A549 (cell line): ENCODE measurements around the gene PORCN. TPM values are rescaled to one million over a fixed set of nuclear protein-coding genes. Genes with fewer than 3 reads are reported as not detected.

ENCODE experiments used
- ATAC-seq, 2 experiments: fragments of 200-7000 bp in 1 of 2; fragments of >200 bp in 1 of 2; cut with Nextera tagmentation in 1 of 2; cut with Tn5 transposase in 1 of 2; 3 replicates each; pipeline versions ENCODE4 v1.8.0 to v1.9.1; 2018 to 2020; ENCODE audit warnings: mild to moderate bottlenecking in 1 of 2, moderate library complexity in 1 of 2
- CTCF ChIA-PET: fragments of 300-600 bp; sonication (Branson Sonifier 250); formaldehyde crosslinking; extraction: SDS; loops from one replicate; lab custom pipeline; 2021; ENCODE audit warnings: antibody characterized with exemption, inconsistent platforms; lab: Yijun Ruan, JAX
- POLR2A ChIA-PET: fragments of 350-600 bp; formaldehyde crosslinking; extraction: SDS; loops from one replicate; lab custom pipeline; 2021; ENCODE audit warnings: antibody characterized with exemption, inconsistent platforms; lab: Yijun Ruan, JAX
- DNase-seq, 2 experiments: peaks; one replicate each; pipeline versions ENCODE4 v3.0.0 to v3.0.0-alpha.2; 2011 to 2016; ENCODE audit warnings: low read depth in 1 of 2, low spot score in 1 of 2
- FAIRE-seq: peaks from 2 replicates; lab custom pipeline; 2011; peaks lifted over from hg19 to GRCh38; lab: Jason Lieb, UNC
- H3K27ac ChIP-seq, 2 experiments: fragments of >200 bp; sonication (Bioruptor Twin); formaldehyde crosslinking; 3 replicates each; pipeline ENCODE4 v1.5.1; 2016 to 2017
- H3K4me1 ChIP-seq: fragments of >200 bp; sonication (Bioruptor Twin); formaldehyde crosslinking; 3 replicates; pipeline ENCODE4 v1.6.1; 2016
- H3K4me2 ChIP-seq: fragments of >200 bp; sonication (Bioruptor Twin); formaldehyde crosslinking; 3 replicates; pipeline ENCODE4 v1.6.1; 2016
- H3K4me3 ChIP-seq: fragments of >200 bp; sonication (Bioruptor Twin); formaldehyde crosslinking; 3 replicates; pipeline ENCODE4 v1.5.1; 2016
- H3K9me3 ChIP-seq: fragments of >200 bp; sonication (Bioruptor Twin); formaldehyde crosslinking; 3 replicates; pipeline ENCODE4 v1.6.1; 2016
- ATOH8 ChIP-seq: fragments of 250-450 bp; sonication (Bioruptor Pico); IDR thresholded peaks from 2 replicates; pipeline ENCODE4 v1.5.0; 2020; ENCODE audit warnings: low read depth, mild to moderate bottlenecking, moderate library complexity
- CTCF ChIP-seq: fragments of >200 bp; sonication (Bioruptor Twin); formaldehyde crosslinking; IDR thresholded peaks from 3 replicates; pipeline ENCODE4 v1.5.1; 2016
- EHF ChIP-seq: fragments of 250-450 bp; sonication (Bioruptor Pico); IDR thresholded peaks from 2 replicates; pipeline ENCODE4 v1.5.0; 2020; ENCODE audit warnings: mild to moderate bottlenecking
- FOXS1 ChIP-seq: fragments of 250-450 bp; sonication (Bioruptor Pico); IDR thresholded peaks from 2 replicates; pipeline ENCODE4 v1.5.0; 2020; ENCODE audit warnings: mild to moderate bottlenecking, moderate library complexity
- GATA3 ChIP-seq: IDR thresholded peaks from 2 replicates; pipeline ENCODE4 v1.6.1; 2012; ENCODE audit warnings: borderline replicate concordance
- HEYL ChIP-seq: fragments of 250-450 bp; sonication (Bioruptor Pico); IDR thresholded peaks from 2 replicates; pipeline ENCODE4 v1.8.0; 2021; ENCODE audit warnings: mild to moderate bottlenecking, moderate library complexity
- HOXA7 ChIP-seq: fragments of 250-450 bp; sonication (Bioruptor Pico); IDR thresholded peaks from 2 replicates; pipeline ENCODE4 v1.5.0; 2020; ENCODE audit warnings: mild to moderate bottlenecking, moderate library complexity
- HOXB13 ChIP-seq: fragments of 250-450 bp; sonication (Bioruptor Pico); IDR thresholded peaks from 2 replicates; pipeline ENCODE4 v1.5.0; 2020; ENCODE audit warnings: low read depth, mild to moderate bottlenecking, moderate library complexity
- JUN ChIP-seq, 2 experiments: fragments of >200 bp; sonication (Bioruptor Twin); formaldehyde crosslinking; IDR thresholded peaks; 2 replicates in 1 of 2; 3 replicates in 1 of 2; pipeline ENCODE4 v1.6.1; 2016 to 2017
- JUNB ChIP-seq: fragments of >200 bp; sonication (Bioruptor Twin); formaldehyde crosslinking; IDR thresholded peaks from 2 replicates; pipeline ENCODE4 v1.6.1; 2016
- KDM1A ChIP-seq: fragments of 200-600 bp; sonication (generic); IDR thresholded peaks from 2 replicates; pipeline ENCODE4 v1.6.1; 2016; ENCODE audit warnings: low read depth, mild to moderate bottlenecking
- MAFK ChIP-seq: fragments of 450-650 bp; IDR thresholded peaks from 2 replicates; pipeline ENCODE4 v1.6.1; 2014; ENCODE audit not compliant: partially characterized antibody
- NPAS2 ChIP-seq: fragments of 250-450 bp; sonication (Bioruptor Pico); IDR thresholded peaks from 2 replicates; pipeline ENCODE4 v1.8.0; 2022; ENCODE audit warnings: mild to moderate bottlenecking, moderate library complexity, borderline replicate concordance
- POLR2A ChIP-seq: IDR thresholded peaks from 2 replicates; pipeline ENCODE4 v1.6.1; 2012; ENCODE audit warnings: mild to moderate bottlenecking, low read length
- POLR2AphosphoS2 ChIP-seq: conservative IDR thresholded peaks from 2 replicates; pipeline ENCODE4 v1.6.1; 2012; ENCODE audit warnings: low read length, improper control_type of control experiment, inconsistent platforms
- RAD21 ChIP-seq, 2 experiments: fragments of >200 bp in 1 of 2; sonication (Bioruptor Twin) in 1 of 2; formaldehyde crosslinking in 1 of 2; IDR thresholded peaks in 1 of 2; conservative IDR thresholded peaks in 1 of 2; 2 replicates in 1 of 2; 3 replicates in 1 of 2; pipeline ENCODE4 v1.6.1; 2012 to 2018; ENCODE audit warnings: inconsistent platforms in 1 of 2
- RARB ChIP-seq: fragments of 250-450 bp; sonication (Bioruptor Pico); IDR thresholded peaks from 2 replicates; pipeline ENCODE4 v1.8.0; 2021; ENCODE audit warnings: mild to moderate bottlenecking, moderate library complexity
- REST ChIP-seq: fragments of 200-600 bp; sonication (generic); IDR thresholded peaks from 2 replicates; pipeline ENCODE4 v1.6.1; 2016; ENCODE audit warnings: antibody characterized with exemption, mild to moderate bottlenecking, moderate library complexity
- RFX5 ChIP-seq: fragments of 450-650 bp; IDR thresholded peaks from 2 replicates; pipeline ENCODE4 v1.7.1; 2014; ENCODE audit warnings: antibody characterized with exemption, mild to moderate bottlenecking, moderate library complexity
- RNF2 ChIP-seq: fragments of 200-600 bp; sonication (generic); IDR thresholded peaks from 2 replicates; pipeline ENCODE4 v1.6.1; 2016; ENCODE audit warnings: low read depth, mild to moderate bottlenecking, antibody characterized with exemption, moderate library complexity, borderline replicate concordance
- ZFP36 ChIP-seq: fragments of 450-650 bp; IDR thresholded peaks from 2 replicates; pipeline ENCODE4 v1.6.1; 2014; ENCODE audit warnings: borderline replicate concordance; ENCODE audit not compliant: partially characterized antibody
- WGBS: methylation state at CpG from one replicate; pipeline ENCODE4 v1.1.6; 2017; ENCODE audit errors: missing lambda C conversion rate; 5-methylcytosine and 5-hydroxymethylcytosine counted together
- polyA plus RNA-seq, 4 experiments: library from polyadenylated mRNA; depleted of rRNA in 3 of 4; stranded (reverse); fragments of >200 nt; fragmentation: RNase III in 1 of 4; extraction: RNeasy Plus Mini Kit Qiagen cat#74134 plus additional on column Dnase treatment in 1 of 4; gene quantifications; 2 replicates in 3 of 4; 3 replicates in 1 of 4; pipeline ENCODE4 v1.2.3, GENCODE V29; 2011 to 2017
- TF ChIP-seq, protein P1 (sequence below): fragments of >200 bp; sonication (Bioruptor Twin); formaldehyde crosslinking; IDR thresholded peaks from 3 replicates; pipeline ENCODE4 v1.6.1; 2016
- TF ChIP-seq, protein P2 (sequence below): fragments of 450-650 bp; IDR thresholded peaks from 2 replicates; pipeline ENCODE4 v1.6.1; 2014; ENCODE audit warnings: antibody characterized with exemption
- TF ChIP-seq, protein P3 (sequence below): IDR thresholded peaks from 2 replicates; pipeline ENCODE4 v1.6.1; 2012

PORCN gene
- polyA plus RNA-seq, 2 of the 4 experiments (the other 2 are of a cell fraction) = 9.4 to 18.6 TPM

- ChIA-PET POLR2A (no interaction called here), CTCF (no interaction called here)
- Histone ChIP-seq H3K9me3 (no peaks in the 10 kb centered on the region), H3K4me1 (no peaks in the 10 kb centered on the region), H3K27ac (no peak overlapping the region), H3K4me3 (no peak overlapping the region), H3K4me2 (no peak overlapping the region)
- DNase-seq (no peak), ATAC-seq (no peak), FAIRE-seq (no peak)
- 70% methylated on average over 9 of the region's 11 CpGs for WGBS
- TF ChIP-seq POLR2A (no peak), REST (no peak), RFX5 (no peak), KDM1A (no peak), HOXB13 (no peak)
- TF ChIP-seq, protein P1, sequence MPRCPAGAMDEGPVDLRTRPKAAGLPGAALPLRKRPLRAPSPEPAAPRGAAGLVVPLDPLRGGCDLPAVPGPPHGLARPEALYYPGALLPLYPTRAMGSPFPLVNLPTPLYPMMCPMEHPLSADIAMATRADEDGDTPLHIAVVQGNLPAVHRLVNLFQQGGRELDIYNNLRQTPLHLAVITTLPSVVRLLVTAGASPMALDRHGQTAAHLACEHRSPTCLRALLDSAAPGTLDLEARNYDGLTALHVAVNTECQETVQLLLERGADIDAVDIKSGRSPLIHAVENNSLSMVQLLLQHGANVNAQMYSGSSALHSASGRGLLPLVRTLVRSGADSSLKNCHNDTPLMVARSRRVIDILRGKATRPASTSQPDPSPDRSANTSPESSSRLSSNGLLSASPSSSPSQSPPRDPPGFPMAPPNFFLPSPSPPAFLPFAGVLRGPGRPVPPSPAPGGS = no peak
These were observed 48.2 kb upstream of the PORCN start for GRCh38 chrX:48460606-48461005.

- 82% methylated on average over 2 of the region's 6 CpGs for WGBS
- ATAC-seq (no peak), DNase-seq (no peak), FAIRE-seq (no peak)
- Histone ChIP-seq H3K4me2 (no peak overlapping the region), H3K9me3 (no peaks in the 10 kb centered on the region), H3K27ac (no peak overlapping the region), H3K4me1 (no peaks in the 10 kb centered on the region), H3K4me3 (no peak overlapping the region)
- no peak for TF ChIP-seq RARB (CRISPR knock-in tag)
- TF ChIP-seq MAFK = no peak
- TF ChIP-seq, protein P1 = no peak
- TF ChIP-seq RNF2 = no peak
- TF ChIP-seq RFX5 = no peak
- TF ChIP-seq HOXA7 (CRISPR knock-in tag) = no peak
- TF ChIP-seq, protein P2, sequence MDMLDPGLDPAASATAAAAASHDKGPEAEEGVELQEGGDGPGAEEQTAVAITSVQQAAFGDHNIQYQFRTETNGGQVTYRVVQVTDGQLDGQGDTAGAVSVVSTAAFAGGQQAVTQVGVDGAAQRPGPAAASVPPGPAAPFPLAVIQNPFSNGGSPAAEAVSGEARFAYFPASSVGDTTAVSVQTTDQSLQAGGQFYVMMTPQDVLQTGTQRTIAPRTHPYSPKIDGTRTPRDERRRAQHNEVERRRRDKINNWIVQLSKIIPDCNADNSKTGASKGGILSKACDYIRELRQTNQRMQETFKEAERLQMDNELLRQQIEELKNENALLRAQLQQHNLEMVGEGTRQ = no peak
- TF ChIP-seq GATA3 = no peak
- TF ChIP-seq HEYL = no peak
- no peak for TF ChIP-seq KDM1A
- ChIA-PET POLR2A (no interaction called here), CTCF (no interaction called here)
These were observed 47.0 kb upstream of the PORCN start for GRCh38 chrX:48461830-48462229.

GRCh38 chrX:48465336-48465933 is 43.4 kb upstream of the PORCN start:
- 56% methylated on average over 10 of the region's 10 CpGs for WGBS
- Histone ChIP-seq H3K27ac (no peak overlapping the region), H3K4me2 (no peak overlapping the region), H3K4me1 (no peaks in the 10 kb centered on the region), H3K9me3 (no peaks in the 10 kb centered on the region), H3K4me3 (no peak overlapping the region)
- ATAC-seq = peak in 1 of 2 experiments; percentile 30; a peak in 2 of 6 replicates
- ChIA-PET POLR2A (no interaction called here), CTCF (interaction anchor here (0.6 kb wide), 1 partner anchor 1083 kb away, joined by 3 read pairs; no protein-coding TSS in a partner anchor)
- no peak for FAIRE-seq
- no peak for DNase-seq
- TF ChIP-seq ZFP36 (no peak), JUNB (no peak), RAD21 (conservative IDR thresholded peaks at IDR 0.05 in 1 of 2, IDR thresholded peaks at IDR 0.05 in 1 of 2) (no peak), HEYL (no peak), CTCF (no peak), NPAS2 (CRISPR knock-in tag) (no peak), FOXS1 (CRISPR knock-in tag) (no peak), ATOH8 (CRISPR knock-in tag) (no peak), POLR2AphosphoS2 (no peak), JUN (IDR thresholded peaks at IDR 0.05) (no peak), EHF (CRISPR knock-in tag) (no peak)
- TF ChIP-seq, protein P3, sequence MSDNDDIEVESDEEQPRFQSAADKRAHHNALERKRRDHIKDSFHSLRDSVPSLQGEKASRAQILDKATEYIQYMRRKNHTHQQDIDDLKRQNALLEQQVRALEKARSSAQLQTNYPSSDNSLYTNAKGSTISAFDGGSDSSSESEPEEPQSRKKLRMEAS = no peak
